GM12874 (cell line): Measurements from ENCODE around the gene SLC34A1.
A peak's percentile ranks its signal among the peaks of the same experiment; 100 is the strongest.

Experiments
- TF ChIP-seq, protein P1 (sequence below): IDR thresholded peaks from 2 replicates; pipeline ENCODE4 v1.5.1; 2011; ENCODE audit warnings: low read depth, mild to moderate bottlenecking, control low read depth, low read length, moderate library complexity; ENCODE audit not compliant: insufficient read depth

SLC34A1 gene

GRCh38 chr5:177382423-177383029, 1.7 kb upstream of the SLC34A1 start:
- TF ChIP-seq, protein P1, sequence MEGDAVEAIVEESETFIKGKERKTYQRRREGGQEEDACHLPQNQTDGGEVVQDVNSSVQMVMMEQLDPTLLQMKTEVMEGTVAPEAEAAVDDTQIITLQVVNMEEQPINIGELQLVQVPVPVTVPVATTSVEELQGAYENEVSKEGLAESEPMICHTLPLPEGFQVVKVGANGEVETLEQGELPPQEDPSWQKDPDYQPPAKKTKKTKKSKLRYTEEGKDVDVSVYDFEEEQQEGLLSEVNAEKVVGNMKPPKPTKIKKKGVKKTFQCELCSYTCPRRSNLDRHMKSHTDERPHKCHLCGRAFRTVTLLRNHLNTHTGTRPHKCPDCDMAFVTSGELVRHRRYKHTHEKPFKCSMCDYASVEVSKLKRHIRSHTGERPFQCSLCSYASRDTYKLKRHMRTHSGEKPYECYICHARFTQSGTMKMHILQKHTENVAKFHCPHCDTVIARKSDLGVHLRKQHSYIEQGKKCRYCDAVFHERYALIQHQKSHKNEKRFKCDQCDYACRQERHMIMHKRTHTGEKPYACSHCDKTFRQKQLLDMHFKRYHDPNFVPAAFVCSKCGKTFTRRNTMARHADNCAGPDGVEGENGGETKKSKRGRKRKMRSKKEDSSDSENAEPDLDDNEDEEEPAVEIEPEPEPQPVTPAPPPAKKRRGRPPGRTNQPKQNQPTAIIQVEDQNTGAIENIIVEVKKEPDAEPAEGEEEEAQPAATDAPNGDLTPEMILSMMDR = peak; percentile 43; the same call in 1 of the 2 replicates

- TF ChIP-seq, protein P1 = no peak
Observed at GRCh38 chr5:177383181-177383580, 1.1 kb upstream of the SLC34A1 start.

DNA sequence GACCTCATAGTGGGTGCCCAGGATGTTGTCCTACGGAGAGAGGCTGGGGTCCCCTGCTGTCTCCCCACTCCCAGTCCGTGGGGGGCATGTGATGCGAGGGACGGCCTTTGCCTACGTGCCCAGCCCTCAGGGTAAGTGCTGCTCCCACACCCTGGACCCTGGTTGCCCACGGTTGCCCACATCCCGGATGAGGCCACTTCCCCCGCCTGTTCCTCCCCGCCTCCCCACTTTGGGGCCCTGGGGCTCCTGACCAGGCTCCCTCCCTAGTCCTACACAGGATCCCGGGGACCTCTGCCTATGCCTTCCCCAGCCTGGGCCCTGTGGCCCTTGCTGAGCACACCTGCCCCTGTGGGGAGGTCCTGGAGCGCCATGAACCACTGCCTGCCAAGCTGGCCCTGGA, 1.5 kb downstream of the SLC34A1 start:
- TF ChIP-seq, protein P1 = no peak

DNA sequence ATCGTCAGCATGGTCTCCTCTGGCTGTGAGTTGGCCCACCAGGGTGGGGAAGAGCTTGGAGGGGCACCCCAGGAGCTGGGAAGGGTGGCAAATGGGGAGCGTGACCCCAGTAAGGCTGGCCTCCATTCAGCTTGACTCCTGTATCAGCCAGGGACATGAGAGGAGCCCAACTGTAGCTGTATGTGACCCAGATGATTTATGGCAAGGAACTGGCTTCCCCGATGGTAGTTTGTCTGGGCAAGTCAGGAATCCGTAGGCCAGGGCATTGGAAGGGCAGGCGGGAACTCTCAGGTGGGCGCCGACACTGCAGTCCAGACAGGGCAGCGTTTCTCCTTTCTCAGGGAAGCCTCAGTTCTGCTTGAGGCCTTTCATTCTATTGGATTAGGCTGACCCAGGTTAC, 2.3 kb downstream of the SLC34A1 start:
- TF ChIP-seq, protein P1 = no peak

DNA sequence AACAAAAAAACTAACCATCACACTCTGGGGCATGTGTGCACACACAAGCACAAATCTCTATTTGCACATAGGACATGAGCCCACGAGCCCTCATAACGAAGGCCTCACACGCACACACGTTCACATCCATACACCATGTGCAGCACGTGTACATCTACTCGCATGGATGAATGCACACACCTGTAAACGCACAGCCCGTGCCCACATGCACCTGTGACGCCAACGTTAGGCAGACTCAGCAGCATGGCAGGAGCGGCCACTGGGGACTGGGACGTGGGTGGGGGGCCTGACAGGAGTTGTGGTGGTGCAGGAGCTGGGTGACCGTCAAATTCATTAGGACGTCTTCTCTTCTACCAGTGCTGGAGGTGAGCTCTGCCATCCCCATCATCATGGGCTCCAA, 3.2 kb downstream of the SLC34A1 start:
- TF ChIP-seq, protein P1 = no peak

- TF ChIP-seq, protein P1 = no peak
Observed at GRCh38 chr5:177388521-177389052, 4.4 kb downstream of the SLC34A1 start.

DNA sequence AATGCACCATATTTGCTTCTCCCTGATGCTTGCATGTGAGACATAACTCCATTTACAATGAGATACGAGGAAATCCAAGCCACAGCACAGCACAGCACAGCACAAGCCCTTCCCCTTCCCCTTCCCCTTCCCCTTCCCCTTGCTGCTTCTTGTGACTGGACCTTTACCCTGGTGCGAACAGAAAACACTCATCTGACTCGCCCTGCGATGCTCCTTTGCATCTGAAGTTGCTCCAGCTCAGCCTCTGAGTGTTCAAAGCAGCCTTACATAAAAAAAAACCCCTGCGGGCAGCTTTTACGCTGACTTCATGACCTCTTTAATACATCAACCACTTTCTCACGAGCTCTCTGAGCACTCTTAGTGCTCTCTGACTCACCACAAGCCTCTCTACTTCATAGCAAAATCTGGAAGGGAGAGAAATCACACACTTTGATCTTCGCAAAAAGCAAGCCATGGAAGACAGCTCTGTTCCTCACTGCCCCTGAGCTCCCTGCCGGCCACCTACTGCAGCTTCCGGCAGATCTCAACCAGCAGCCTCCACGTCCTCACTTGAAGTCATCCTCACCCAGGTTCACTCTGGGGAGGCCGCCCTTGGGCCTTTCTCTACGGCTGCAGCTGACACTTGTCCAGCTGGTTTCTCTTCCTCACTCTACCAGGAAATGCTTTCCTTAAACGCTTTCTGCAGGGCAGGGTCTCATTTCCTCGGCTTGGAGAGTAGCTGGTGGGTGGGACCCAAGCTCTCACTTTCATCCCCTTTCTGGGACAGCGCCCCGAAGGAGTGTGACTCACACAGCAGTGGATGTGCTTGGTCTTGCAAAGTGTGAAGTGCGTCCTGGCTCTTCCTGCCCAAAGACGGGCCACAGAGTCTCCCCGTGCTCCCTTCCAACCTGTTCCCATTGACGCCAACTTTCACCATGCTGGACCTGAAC, 5.3 kb downstream of the SLC34A1 start:
- TF ChIP-seq, protein P1 = no peak
